ENCODE results near the gene CASD1. TPM values are rescaled to one million over a fixed set of nuclear protein-coding genes. Genes with fewer than 3 reads are reported as not detected.
A peak's percentile ranks its signal among the peaks of the same experiment; 100 is the strongest.

CASD1 gene
- total RNA-seq, 4 donors from 2014 or later: 21.7 to 73.7 (median 63.3) TPM

GRCh38 chr7:94497874-94498670 is 11.5 kb upstream of the CASD1 start:
- TF ChIP-seq POLR2A (IDR thresholded peaks at IDR 0.05) (no peak), POLR2AphosphoS5 (IDR thresholded peaks at IDR 0.05) (no peak), CTCF (IDR thresholded peaks at IDR 0.05) (no peak), EP300 (IDR thresholded peaks at IDR 0.05; ENCODE audit: low read depth) (no peak)
- in situ Hi-C loops (cut with MboI; ENCODE audit: low pct_ligation_motif_present in 1 of 4, low pct_unique_long_range_greater_than_20kb in 1 of 4, low sequenced_read_pairs in 3 of 4): no loop called here
- Histone ChIP-seq H3K36me3 (no peaks in the 10 kb centered on the region), H3K4me1 (peaks cover 0 to 8% (median 4%) of the 10 kb centered on the region in 4 donors), H3K4me3 (no peak overlapping the region), H3K9me3 (no peaks in the 10 kb centered on the region), H3K27ac (no peak overlapping the region), H3K27me3 (no peaks in the 10 kb centered on the region)
- no peak for DNase-seq
- intact Hi-C loops (cut with DNase I; ENCODE audit: low total_unique reads): no loop called here
- WGBS, 2 donors (ENCODE audit: low coverage in 1 of 2): 87 to 93% methylated on average over 2 of the region's 2 CpGs

- no peaks in the 10 kb centered on the region for H3K27me3 ChIP-seq
- intact Hi-C loops (cut with DNase I; ENCODE audit: low total_unique reads): no loop called here
- WGBS, 2 donors (ENCODE audit: low coverage in 1 of 2): 95 to 100% methylated on average over 2 of the region's 2 CpGs
These were observed 10.7 kb upstream of the CASD1 start for GRCh38 chr7:94498918-94499317.

GRCh38 chr7:94507462-94507861 is 2.1 kb upstream of the CASD1 start:
- Histone ChIP-seq H3K4me1 (peaks cover 0 to 33% (median 23%) of the 10 kb centered on the region in 4 donors), H3K27me3 (no peaks in the 10 kb centered on the region), H3K4me3 (no peak overlapping the region), H3K9me3 (no peaks in the 10 kb centered on the region), H3K27ac (peak overlapping the region; percentile 33 to 96 (median 95)), H3K36me3 (no peaks in the 10 kb centered on the region)
- intact Hi-C loops (cut with DNase I; ENCODE audit: low total_unique reads): no loop called here
- in situ Hi-C loops (cut with MboI; ENCODE audit: low pct_ligation_motif_present in 1 of 4, low pct_unique_long_range_greater_than_20kb in 1 of 4, low sequenced_read_pairs in 3 of 4): no loop called here
- 93 to 100% methylated on average over 1 of the region's 1 CpG for WGBS, 2 donors (ENCODE audit: low coverage in 1 of 2)
- DNase-seq: no peak
- no peak for TF ChIP-seq POLR2A (IDR thresholded peaks at IDR 0.05)
- TF ChIP-seq CTCF (IDR thresholded peaks at IDR 0.05): no peak
- no peak for TF ChIP-seq EP300 (IDR thresholded peaks at IDR 0.05; ENCODE audit: low read depth)
- no peak for TF ChIP-seq POLR2AphosphoS5 (IDR thresholded peaks at IDR 0.05)

More at GRCh38 chr7:94498918-94499317, 10.7 kb upstream of the CASD1 start:
- Histone ChIP-seq H3K4me3 (no peak overlapping the region), H3K36me3 (no peaks in the 10 kb centered on the region), H3K4me1 (peaks cover 0 to 7% (median 1%) of the 10 kb centered on the region in 4 donors), H3K9me3 (no peaks in the 10 kb centered on the region), H3K27ac (no peak overlapping the region)
- TF ChIP-seq POLR2AphosphoS5 (IDR thresholded peaks at IDR 0.05) (no peak), POLR2A (IDR thresholded peaks at IDR 0.05) (no peak), CTCF (IDR thresholded peaks at IDR 0.05) (no peak), EP300 (IDR thresholded peaks at IDR 0.05; ENCODE audit: low read depth) (no peak)
- in situ Hi-C loops (cut with MboI; ENCODE audit: low pct_ligation_motif_present in 1 of 4, low pct_unique_long_range_greater_than_20kb in 1 of 4, low sequenced_read_pairs in 3 of 4): no loop called here
- DNase-seq: no peak

- intact Hi-C loops (cut with DNase I; ENCODE audit: low total_unique reads) (no loop called here), in situ Hi-C loops (cut with MboI; ENCODE audit: low pct_ligation_motif_present in 1 of 4, low pct_unique_long_range_greater_than_20kb in 1 of 4, low sequenced_read_pairs in 3 of 4) (no loop called here)
- H3K4me1 ChIP-seq: peaks cover 0 to 38% (median 25%) of the 10 kb centered on the region in 4 donors
- H3K36me3 ChIP-seq: no peaks in the 10 kb centered on the region
- peak in 2 of 5 experiments; percentile 11 to 48 for TF ChIP-seq CTCF (IDR thresholded peaks at IDR 0.05)
- TF ChIP-seq EP300 (IDR thresholded peaks at IDR 0.05; ENCODE audit: low read depth): no peak
- no peak for TF ChIP-seq POLR2AphosphoS5 (IDR thresholded peaks at IDR 0.05)
- H3K4me3 ChIP-seq: no peak overlapping the region
- H3K9me3 ChIP-seq: no peaks in the 10 kb centered on the region
- DNase-seq: no peak
- no peaks in the 10 kb centered on the region for H3K27me3 ChIP-seq
- H3K27ac ChIP-seq: peak overlapping the region; percentile 33 to 96 (median 95)
These were observed 1.6 kb upstream of the CASD1 start for GRCh38 chr7:94507962-94508361.

Measured in transverse colon (tissue), 4 donors.